GM12891 (cell line): ENCODE results near the gene CHKB.

ENCODE experiments used
- PAX5 ChIP-seq: IDR thresholded peaks from 2 replicates; pipeline ENCODE4 v1.6.1; 2011; ENCODE audit warnings: low read length, moderate library complexity, mild to moderate bottlenecking; ENCODE audit not compliant: insufficient read depth, severe bottlenecking
- POLR2A ChIP-seq: IDR thresholded peaks from 2 replicates; pipeline ENCODE4 v1.6.1; 2011; ENCODE audit warnings: low read depth, low read length, control low read depth
- POLR2AphosphoS5 ChIP-seq: IDR thresholded peaks from 2 replicates; pipeline ENCODE4 v1.6.1; 2011; ENCODE audit warnings: low read depth, low read length, control low read depth
- POU2F2 ChIP-seq: IDR thresholded peaks from 2 replicates; pipeline ENCODE4 v1.6.1; 2011; ENCODE audit warnings: low read depth, mild to moderate bottlenecking, control low read depth, low read length, moderate library complexity
- SPI1 ChIP-seq: IDR thresholded peaks from 2 replicates; pipeline ENCODE4 v1.6.1; 2011; ENCODE audit warnings: low read depth, low read length, control low read depth
- TAF1 ChIP-seq: IDR thresholded peaks from 2 replicates; pipeline ENCODE4 v1.6.1; 2011; ENCODE audit warnings: low read depth, low read length, control low read depth

DNA sequence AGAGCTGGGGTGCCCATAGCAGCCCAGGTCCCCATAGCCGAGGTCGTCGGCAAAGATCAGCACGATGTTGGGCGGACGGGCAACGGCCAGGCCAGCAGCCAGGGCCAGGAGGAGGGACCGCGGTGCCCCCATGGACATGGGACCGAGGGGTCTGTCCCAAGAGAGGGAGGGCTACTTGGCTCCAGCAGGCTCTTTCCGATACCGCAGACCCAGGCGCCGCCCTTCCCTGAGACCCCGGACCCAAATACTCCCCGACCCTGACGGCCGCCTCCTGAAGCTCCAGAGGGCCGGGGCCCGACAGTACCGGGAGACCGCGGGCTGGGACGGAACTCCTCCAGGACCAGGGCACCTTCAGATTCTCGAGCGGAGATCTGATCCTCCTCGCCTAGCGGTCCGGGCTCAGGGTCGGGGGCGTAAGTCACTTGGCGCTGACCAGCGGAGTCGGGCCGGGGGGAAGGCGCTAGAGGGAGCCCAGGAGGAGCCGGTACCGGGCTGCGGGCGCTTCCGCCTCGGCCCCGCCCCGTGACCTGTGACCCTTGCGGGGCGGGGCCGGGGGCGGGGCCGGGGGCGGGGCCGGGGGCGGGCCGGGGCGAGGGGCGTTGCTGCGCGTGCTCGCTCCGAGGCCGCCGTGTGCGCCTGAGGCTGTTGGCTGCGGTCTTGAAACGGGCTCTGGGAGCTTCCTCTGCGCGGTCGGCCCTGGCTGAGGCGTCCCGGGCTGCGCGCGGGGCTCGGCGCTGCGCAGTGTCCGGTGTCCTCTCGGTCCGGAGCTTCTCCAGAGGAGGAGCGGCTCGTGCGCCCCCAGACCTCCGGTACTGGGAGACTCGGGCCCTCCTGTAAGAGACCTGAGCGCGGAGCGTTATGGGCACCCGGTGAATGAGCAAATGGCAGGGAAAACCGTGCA lies 45.2 kb upstream of the CHKB start, which contains the start of gene ARSA:
- TF ChIP-seq POLR2A (no peak), TAF1 (no peak), POLR2AphosphoS5 (no peak), SPI1 (no peak), PAX5 (no peak), POU2F2 (no peak)
